Measurements from ENCODE around the gene MSI2. TPM values are rescaled to one million over a fixed set of nuclear protein-coding genes. Genes with fewer than 3 reads are reported as not detected.
"Not testable (repeated sequence)": the region's sequence is repeated elsewhere in the genome, so short reads cannot be mapped to it uniquely, and the experiment has no call there.

MSI2 gene
- total and polyA plus RNA-seq, 2 donors (not counting 3 experiments of a cell fraction or from before 2014, with no cell fraction given): 20.9 to 59.3 TPM

DNA sequence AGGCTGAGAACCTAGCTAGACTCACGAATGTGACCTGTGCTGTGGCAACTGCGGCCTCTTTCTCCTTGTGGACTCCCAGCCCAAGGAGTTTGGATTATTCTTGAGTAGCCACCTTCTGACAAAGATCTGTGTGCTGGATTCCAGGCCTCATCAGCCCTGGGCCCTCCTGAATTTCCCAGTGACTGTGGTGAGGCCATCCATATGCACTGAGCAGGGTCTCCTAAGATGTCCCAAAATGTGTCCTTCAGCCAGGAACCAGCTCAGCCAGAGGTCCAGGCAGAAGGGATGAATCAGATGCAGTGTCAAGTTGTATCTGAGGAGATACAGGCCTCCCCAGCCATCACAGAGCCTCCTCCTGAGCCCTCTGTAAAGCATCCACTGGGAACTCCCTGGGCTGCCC lies 364.3 kb downstream of the MSI2 start:
- Histone ChIP-seq H3K4me2 (ENCODE audit: insufficient read depth, low read length) (no peak overlapping the region), H3K4me3 (replicated peaks in 1 of 3; ENCODE audit: insufficient read depth in 1 of 3, low read depth in 1 of 3, low read length in 3 of 3) (no peak overlapping the region), H3K9me3 (replicated peaks; ENCODE audit: control insufficient read depth, insufficient read depth, low read length) (no peaks in the 10 kb centered on the region), H3K27ac (ENCODE audit: insufficient read depth, low read depth, low read length) (no peak overlapping the region), H3K4me1 (ENCODE audit: control insufficient read depth, extremely low read depth, insufficient read depth, low read length) (peaks cover 13% of the 10 kb centered on the region), H3K9ac (replicated peaks; ENCODE audit: extremely low read depth, insufficient read depth, low read length) (no peak overlapping the region), H4K20me1 (replicated peaks; ENCODE audit: control insufficient read depth, extremely low read depth, insufficient read depth, low read length) (no peaks in the 10 kb centered on the region), H2AFZ (ENCODE audit: low read depth, low read length) (no peak overlapping the region), H3K36me3 (ENCODE audit: control insufficient read depth in 2 of 2, extremely low read depth in 1 of 2, insufficient read depth in 2 of 2, low read length in 2 of 2) (peaks cover 0 to 6% of the 10 kb centered on the region in 2 experiments), H3K79me2 (ENCODE audit: control insufficient read depth, insufficient read depth, low read length) (no peaks in the 10 kb centered on the region), H3K9me1 (replicated peaks; ENCODE audit: control insufficient read depth, extremely low read depth, insufficient read depth, low read length) (no peaks in the 10 kb centered on the region), H3K27me3 (ENCODE audit: control insufficient read depth in 2 of 2, insufficient read depth in 2 of 2, low read length in 2 of 2) (no peaks in the 10 kb centered on the region)
- ChIA-PET CTCF (interaction anchor here (1.3 to 3.2 kb wide), 3 partner anchors 22 to 377 kb away, joined by 4 to 14 read pairs (median 4); no protein-coding TSS in a partner anchor), POLR2A (no interaction called here)
- FAIRE-seq (no peak), DNase-seq (ENCODE audit: low read depth, low spot score) (no peak)
- TF ChIP-seq JUN (IDR thresholded peaks at IDR 0.05; ENCODE audit: borderline replicate concordance, insufficient read depth, insufficient read length, low read depth) (no peak), POLR2A (IDR thresholded peaks at IDR 0.05; ENCODE audit: low read depth, low read length) (no peak), FOS (IDR thresholded peaks at IDR 0.05; ENCODE audit: borderline replicate concordance, insufficient read depth, low read length) (no peak), EZH2 (IDR thresholded peaks at IDR 0.05; ENCODE audit: borderline replicate concordance, low read depth, low read length, severe bottlenecking) (no peak), GATA2 (IDR thresholded peaks at IDR 0.05; ENCODE audit: insufficient read depth, insufficient read length, low read depth, low read length) (no peak), POLR2AphosphoS5 (IDR thresholded peaks at IDR 0.05; ENCODE audit: insufficient read depth, low read depth, low read length) (no peak), MYC (IDR thresholded peaks at IDR 0.05; ENCODE audit: low read depth, low read length) (no peak)
- TF ChIP-seq, protein P1, sequence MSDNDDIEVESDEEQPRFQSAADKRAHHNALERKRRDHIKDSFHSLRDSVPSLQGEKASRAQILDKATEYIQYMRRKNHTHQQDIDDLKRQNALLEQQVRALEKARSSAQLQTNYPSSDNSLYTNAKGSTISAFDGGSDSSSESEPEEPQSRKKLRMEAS (IDR thresholded peaks at IDR 0.05; ENCODE audit: insufficient read depth, insufficient read length): no peak
- TF ChIP-seq, protein P2, sequence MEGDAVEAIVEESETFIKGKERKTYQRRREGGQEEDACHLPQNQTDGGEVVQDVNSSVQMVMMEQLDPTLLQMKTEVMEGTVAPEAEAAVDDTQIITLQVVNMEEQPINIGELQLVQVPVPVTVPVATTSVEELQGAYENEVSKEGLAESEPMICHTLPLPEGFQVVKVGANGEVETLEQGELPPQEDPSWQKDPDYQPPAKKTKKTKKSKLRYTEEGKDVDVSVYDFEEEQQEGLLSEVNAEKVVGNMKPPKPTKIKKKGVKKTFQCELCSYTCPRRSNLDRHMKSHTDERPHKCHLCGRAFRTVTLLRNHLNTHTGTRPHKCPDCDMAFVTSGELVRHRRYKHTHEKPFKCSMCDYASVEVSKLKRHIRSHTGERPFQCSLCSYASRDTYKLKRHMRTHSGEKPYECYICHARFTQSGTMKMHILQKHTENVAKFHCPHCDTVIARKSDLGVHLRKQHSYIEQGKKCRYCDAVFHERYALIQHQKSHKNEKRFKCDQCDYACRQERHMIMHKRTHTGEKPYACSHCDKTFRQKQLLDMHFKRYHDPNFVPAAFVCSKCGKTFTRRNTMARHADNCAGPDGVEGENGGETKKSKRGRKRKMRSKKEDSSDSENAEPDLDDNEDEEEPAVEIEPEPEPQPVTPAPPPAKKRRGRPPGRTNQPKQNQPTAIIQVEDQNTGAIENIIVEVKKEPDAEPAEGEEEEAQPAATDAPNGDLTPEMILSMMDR (IDR thresholded peaks at IDR 0.05; ENCODE audit: extremely low read depth in 1 of 2, insufficient read depth in 1 of 2, low read depth in 1 of 2, low read length in 2 of 2): no peak
- dilution Hi-C loops (cut with MboI; ENCODE audit: extremely low pct_ligation_motif_present, low sequenced_read_pairs) (no loop called here), intact Hi-C loops (cut with micrococcal nuclease) (no loop called here)
- BruUV-seq (replicated peaks): no TSS peak

DNA sequence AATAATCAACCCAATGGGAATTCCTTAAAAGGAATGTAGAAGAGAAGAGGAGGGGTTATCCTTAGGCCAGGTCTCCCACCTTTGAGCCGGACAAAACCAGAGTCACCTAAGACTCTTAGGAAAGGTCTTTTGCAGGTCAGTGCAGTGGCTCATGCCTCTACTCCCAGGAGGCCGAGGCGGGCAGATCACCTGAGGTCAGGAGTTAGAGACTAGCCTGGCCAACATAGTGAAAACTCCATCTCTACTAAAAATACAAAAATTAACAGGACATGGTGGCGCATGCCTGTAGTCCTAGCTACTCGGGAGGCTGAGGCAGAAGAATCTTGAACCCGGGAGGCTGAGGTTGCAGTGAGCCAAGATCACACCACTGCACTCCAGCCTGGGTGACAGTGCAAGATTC lies 365.5 kb downstream of the MSI2 start:
- H3K9me3 ChIP-seq (replicated peaks; ENCODE audit: control insufficient read depth, insufficient read depth, low read length); POLR2A ChIA-PET: not testable (repeated sequence)

More for the DNA sequence above, 365.5 kb downstream of the MSI2 start:
- DNase-seq (ENCODE audit: low read depth, low spot score); H3K4me3 ChIP-seq (replicated peaks in 1 of 3; ENCODE audit: insufficient read depth in 1 of 3, low read depth in 1 of 3, low read length in 3 of 3); H3K9me1 ChIP-seq (replicated peaks; ENCODE audit: control insufficient read depth, extremely low read depth, insufficient read depth, low read length); H3K4me2 ChIP-seq (ENCODE audit: insufficient read depth, low read length); H3K9ac ChIP-seq (replicated peaks; ENCODE audit: extremely low read depth, insufficient read depth, low read length); H3K79me2 ChIP-seq (ENCODE audit: control insufficient read depth, insufficient read depth, low read length); H4K20me1 ChIP-seq (replicated peaks; ENCODE audit: control insufficient read depth, extremely low read depth, insufficient read depth, low read length); dilution Hi-C loops (cut with MboI; ENCODE audit: extremely low pct_ligation_motif_present, low sequenced_read_pairs); H2AFZ ChIP-seq (ENCODE audit: low read depth, low read length); H3K27ac ChIP-seq (ENCODE audit: insufficient read depth, low read depth, low read length); FAIRE-seq; H3K36me3 ChIP-seq (ENCODE audit: control insufficient read depth in 2 of 2, extremely low read depth in 1 of 2, insufficient read depth in 2 of 2, low read length in 2 of 2); H3K27me3 ChIP-seq (ENCODE audit: control insufficient read depth in 2 of 2, insufficient read depth in 2 of 2, low read length in 2 of 2); BruUV-seq (replicated peaks): not testable (repeated sequence)
- CTCF ChIA-PET: interaction anchor here (1.0 to 3.2 kb wide), 6 partner anchors 9 to 378 kb away, joined by 4 to 15 read pairs (median 5); no protein-coding TSS in a partner anchor
- peaks cover 13% of the 10 kb centered on the region for H3K4me1 ChIP-seq (ENCODE audit: control insufficient read depth, extremely low read depth, insufficient read depth, low read length)
- intact Hi-C loops (cut with micrococcal nuclease): loop anchor here (2.0 kb wide), 1 partner anchor 21 kb away; no protein-coding TSS in a partner anchor

Measured in endothelial cell of umbilical vein (primary cell).